Muscle layer of colon (tissue), 2 donors: Measurements from ENCODE around the gene MR1.
A peak's percentile ranks its signal among the peaks of the same experiment; 100 is the strongest.

Experiments used
- H3K27ac ChIP-seq: one replicate; pipeline ENCODE4 v1.7.0; 2013; ENCODE audit warnings: low read depth, mild to moderate bottlenecking, low read length, moderate library complexity
- H3K27me3 ChIP-seq, 2 donors: one replicate each; pipeline ENCODE4 v1.7.0; 2013; ENCODE audit warnings: low read length in 2 of 2, mild to moderate bottlenecking in 2 of 2; ENCODE audit not compliant: insufficient read depth in 2 of 2, control insufficient read depth in 1 of 2
- H3K36me3 ChIP-seq: one replicate; pipeline ENCODE4 v1.7.0; 2013; ENCODE audit warnings: mild to moderate bottlenecking, low read length; ENCODE audit not compliant: insufficient read depth
- H3K4me1 ChIP-seq: one replicate; pipeline ENCODE4 v1.7.0; 2013; ENCODE audit warnings: mild to moderate bottlenecking, low read length; ENCODE audit not compliant: insufficient read depth
- H3K4me3 ChIP-seq, 2 donors: one replicate each; pipeline ENCODE4 v1.7.0; 2013; ENCODE audit warnings: low read length in 2 of 2, low read depth in 1 of 2, mild to moderate bottlenecking in 1 of 2, moderate library complexity in 1 of 2
- H3K9ac ChIP-seq: one replicate; pipeline ENCODE4 v1.7.0; 2013; ENCODE audit warnings: low read length
- H3K9me3 ChIP-seq: one replicate; pipeline ENCODE4 v1.7.0; 2013; ENCODE audit warnings: mild to moderate bottlenecking, low read length
- donor health status: abdominal sarcoma.
- donor health status: Adenocarcinoma of cecum.

The MR1 gene

GRCh38 chr1:181033799-181034451 lies at the start of gene MR1:
TSS of gene MR1 (plus strand) at chr1:181033983. CDS start at chr1:181034008, 25 bp downstream.
- Histone ChIP-seq H3K27me3 (no peaks in the 10 kb centered on the region), H3K4me3 (peak within 1 kb of the TSS; percentile 65 to 67), H3K4me1 (peaks cover 21% of the 10 kb centered on the region), H3K9me3 (no peaks in the 10 kb centered on the region), H3K27ac (peak within 1 kb of the TSS; percentile 93), H3K9ac (peak within 1 kb of the TSS; percentile 55), H3K36me3 (peaks cover 5% of the 10 kb centered on the region)

- Histone ChIP-seq H3K4me1 (no peaks in the 10 kb centered on the region), H3K9me3 (no peaks in the 10 kb centered on the region), H3K36me3 (peaks cover 54% of the 10 kb centered on the region), H3K9ac (no peak overlapping the region), H3K4me3 (no peak overlapping the region), H3K27ac (no peak overlapping the region), H3K27me3 (no peaks in the 10 kb centered on the region)
These were observed 45.5 kb upstream of the MR1 start for GRCh38 chr1:180988253-180988752.

- Histone ChIP-seq H3K4me3 (no peak overlapping the region), H3K27me3 (no peaks in the 10 kb centered on the region), H3K4me1 (peaks cover 5% of the 10 kb centered on the region), H3K9ac (no peak overlapping the region), H3K27ac (no peak overlapping the region), H3K9me3 (no peaks in the 10 kb centered on the region), H3K36me3 (peaks cover 18% of the 10 kb centered on the region)
These were observed 39.5 kb upstream of the MR1 start for GRCh38 chr1:180994262-180994661.

- Histone ChIP-seq H3K4me1 (peaks cover 5% of the 10 kb centered on the region), H3K27me3 (no peaks in the 10 kb centered on the region), H3K27ac (no peak overlapping the region), H3K36me3 (peaks cover 21% of the 10 kb centered on the region), H3K9me3 (no peaks in the 10 kb centered on the region), H3K4me3 (no peak overlapping the region), H3K9ac (no peak overlapping the region)
These were observed 35.8 kb upstream of the MR1 start for GRCh38 chr1:180997843-180998504.

- peaks cover 31% of the 10 kb centered on the region for H3K36me3 ChIP-seq
- H3K27me3 ChIP-seq: no peaks in the 10 kb centered on the region
- H3K9me3 ChIP-seq: no peaks in the 10 kb centered on the region
- H3K4me3 ChIP-seq: no peak overlapping the region
- peaks cover 5% of the 10 kb centered on the region for H3K4me1 ChIP-seq
- H3K9ac ChIP-seq: no peak overlapping the region
- no peak overlapping the region for H3K27ac ChIP-seq
These were observed 32.5 kb upstream of the MR1 start for GRCh38 chr1:181001091-181001780.

GRCh38 chr1:181002582-181003172 lies 31.1 kb upstream of the MR1 start:
- H3K9me3 ChIP-seq: no peaks in the 10 kb centered on the region
- no peak overlapping the region for H3K9ac ChIP-seq
- no peaks in the 10 kb centered on the region for H3K27me3 ChIP-seq
- no peak overlapping the region for H3K27ac ChIP-seq
- peaks cover 5% of the 10 kb centered on the region for H3K4me1 ChIP-seq
- peaks cover 31% of the 10 kb centered on the region for H3K36me3 ChIP-seq
- H3K4me3 ChIP-seq: no peak overlapping the region

GRCh38 chr1:181010789-181011188 lies 23.0 kb upstream of the MR1 start:
- no peak overlapping the region for H3K9ac ChIP-seq
- H3K4me3 ChIP-seq: no peak overlapping the region
- no peaks in the 10 kb centered on the region for H3K27me3 ChIP-seq
- no peaks in the 10 kb centered on the region for H3K36me3 ChIP-seq
- H3K9me3 ChIP-seq: no peaks in the 10 kb centered on the region
- H3K4me1 ChIP-seq: peaks cover 13% of the 10 kb centered on the region
- H3K27ac ChIP-seq: no peak overlapping the region

- H3K27me3 ChIP-seq: no peaks in the 10 kb centered on the region
- no peak overlapping the region for H3K27ac ChIP-seq
- no peak overlapping the region for H3K4me3 ChIP-seq
- H3K4me1 ChIP-seq: peaks cover 13% of the 10 kb centered on the region
- H3K36me3 ChIP-seq: no peaks in the 10 kb centered on the region
- H3K9me3 ChIP-seq: no peaks in the 10 kb centered on the region
- H3K9ac ChIP-seq: no peak overlapping the region
These were observed 22.2 kb upstream of the MR1 start for GRCh38 chr1:181011301-181012202.

GRCh38 chr1:181012203-181012745 lies 21.5 kb upstream of the MR1 start:
- Histone ChIP-seq H3K27ac (no peak overlapping the region), H3K4me1 (peaks cover 13% of the 10 kb centered on the region), H3K4me3 (no peak overlapping the region), H3K27me3 (no peaks in the 10 kb centered on the region), H3K36me3 (no peaks in the 10 kb centered on the region), H3K9ac (no peak overlapping the region), H3K9me3 (no peaks in the 10 kb centered on the region)

- Histone ChIP-seq H3K9me3 (no peaks in the 10 kb centered on the region), H3K4me3 (no peak overlapping the region), H3K36me3 (no peaks in the 10 kb centered on the region), H3K27ac (no peak overlapping the region), H3K9ac (no peak overlapping the region), H3K27me3 (no peaks in the 10 kb centered on the region), H3K4me1 (peaks cover 13% of the 10 kb centered on the region)
These were observed 20.6 kb upstream of the MR1 start for GRCh38 chr1:181013144-181013543.
